Epidermal melanocyte (primary cell): ENCODE results near the gene PLIN1.

Experiments used
- DNase-seq: peaks from one replicate; pipeline ENCODE4 v3.0.0; 2011; ENCODE audit warnings: low spot score; ENCODE audit not compliant: insufficient read length

Gene PLIN1

DNA sequence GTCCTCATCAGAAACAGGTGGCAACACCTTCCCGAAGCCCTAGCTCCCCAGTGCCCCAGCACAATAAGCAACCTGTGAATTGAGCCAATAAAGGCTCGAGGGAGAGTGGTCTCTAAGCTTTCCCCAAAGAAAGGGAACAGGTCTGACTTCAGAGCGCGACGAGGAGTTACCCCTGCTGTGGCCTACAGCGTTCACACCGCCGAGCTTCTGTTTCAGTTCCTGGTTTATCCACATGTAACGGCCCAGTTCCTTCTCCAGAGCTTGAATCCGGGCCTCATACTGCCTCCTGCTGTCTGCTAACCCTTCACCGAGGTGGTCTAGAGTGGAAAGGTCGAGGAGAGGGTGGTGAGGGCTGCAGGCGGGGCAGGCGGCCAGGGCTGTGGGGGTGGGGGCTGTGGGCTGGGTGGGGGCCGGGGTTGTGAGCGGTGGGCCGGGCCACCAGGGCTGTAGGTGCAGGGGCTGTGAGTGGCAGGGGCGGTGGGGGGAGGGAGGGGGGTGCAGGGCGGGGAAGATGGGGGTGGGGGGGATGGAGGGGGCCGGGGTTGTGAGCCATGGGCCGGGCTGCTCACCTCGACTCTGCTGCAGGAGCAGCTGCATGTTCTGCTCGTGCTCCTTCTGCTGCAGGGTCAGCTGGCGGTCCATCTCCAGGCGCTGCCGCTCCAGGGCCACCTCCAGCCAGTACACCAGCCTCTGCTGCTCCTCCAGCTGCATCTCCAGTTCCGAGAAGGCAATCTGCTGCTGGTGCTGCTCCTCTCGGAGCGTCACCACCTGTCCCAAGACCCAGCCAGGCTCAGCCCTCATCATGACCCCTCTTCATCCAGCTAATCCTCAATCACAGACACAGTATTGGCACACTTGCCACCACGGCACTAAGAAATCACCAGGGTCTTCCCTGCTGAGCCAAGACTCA lies 50.1 kb downstream of the PLIN1 start:
- no peak for DNase-seq

DNA sequence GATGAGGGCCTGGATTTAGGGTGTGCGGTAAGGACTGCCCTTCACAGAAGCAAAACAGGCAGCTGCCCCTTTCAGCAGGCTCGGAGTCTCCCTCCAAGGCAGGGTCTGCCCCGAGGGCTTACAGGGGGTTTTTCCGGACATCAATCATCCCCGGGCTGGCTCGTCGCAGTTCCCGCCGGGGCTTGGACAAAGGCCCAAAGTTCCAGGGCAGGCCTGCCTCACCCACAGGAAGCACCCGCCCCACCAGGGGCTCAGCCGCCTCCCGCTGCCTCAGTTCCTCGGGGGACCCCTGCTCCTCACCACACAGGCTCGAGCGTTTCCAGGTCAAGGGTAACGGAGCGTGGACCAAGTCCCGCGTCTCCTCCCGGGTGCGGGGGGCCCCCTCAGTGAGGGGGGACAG lies 50.9 kb downstream of the PLIN1 start:
- no peak for DNase-seq

GRCh38 chr15:89627256-89627970 lies 51.8 kb downstream of the PLIN1 start:
- no peak for DNase-seq

GRCh38 chr15:89625716-89626115 lies 53.5 kb downstream of the PLIN1 start:
- DNase-seq, result no peak

DNA sequence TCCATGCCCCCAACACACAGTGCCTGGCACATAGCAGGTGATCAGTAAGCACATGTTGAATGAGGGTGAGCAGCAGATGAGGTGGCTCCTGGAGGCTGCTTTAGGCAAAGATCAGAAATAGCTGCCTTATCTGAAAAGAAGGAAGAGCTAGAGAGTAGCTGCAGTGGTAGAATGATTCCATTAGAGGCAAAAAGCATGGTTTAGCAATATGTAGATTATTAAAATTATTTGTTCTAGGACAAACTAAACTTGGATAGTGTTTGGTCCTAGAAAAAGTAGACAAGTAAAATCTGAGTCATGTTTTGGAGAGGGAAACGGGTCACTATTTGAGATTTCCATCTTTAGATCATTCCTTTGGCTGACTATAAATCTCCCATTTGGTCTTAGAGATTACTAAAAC lies 56.0 kb downstream of the PLIN1 start:
- DNase-seq, result no peak

GRCh38 chr15:89621547-89621946 lies 57.6 kb downstream of the PLIN1 start:
- DNase-seq, result no peak

GRCh38 chr15:89616228-89616627 lies 62.9 kb downstream of the PLIN1 start:
- no peak for DNase-seq

- no peak for DNase-seq
Measured at GRCh38 chr15:89615135-89615534, 64.0 kb downstream of the PLIN1 start.
